Measurements from ENCODE around the gene ERN2. TPM values are rescaled to one million over a fixed set of nuclear protein-coding genes. Genes with fewer than 3 reads are reported as not detected.

Gene ERN2
- total and polyA plus RNA-seq, 2 of the 13 experiments (the other 11 are each of a cell fraction or from before 2014, with no cell fraction given), result 2.2 to 3.5 TPM

DNA sequence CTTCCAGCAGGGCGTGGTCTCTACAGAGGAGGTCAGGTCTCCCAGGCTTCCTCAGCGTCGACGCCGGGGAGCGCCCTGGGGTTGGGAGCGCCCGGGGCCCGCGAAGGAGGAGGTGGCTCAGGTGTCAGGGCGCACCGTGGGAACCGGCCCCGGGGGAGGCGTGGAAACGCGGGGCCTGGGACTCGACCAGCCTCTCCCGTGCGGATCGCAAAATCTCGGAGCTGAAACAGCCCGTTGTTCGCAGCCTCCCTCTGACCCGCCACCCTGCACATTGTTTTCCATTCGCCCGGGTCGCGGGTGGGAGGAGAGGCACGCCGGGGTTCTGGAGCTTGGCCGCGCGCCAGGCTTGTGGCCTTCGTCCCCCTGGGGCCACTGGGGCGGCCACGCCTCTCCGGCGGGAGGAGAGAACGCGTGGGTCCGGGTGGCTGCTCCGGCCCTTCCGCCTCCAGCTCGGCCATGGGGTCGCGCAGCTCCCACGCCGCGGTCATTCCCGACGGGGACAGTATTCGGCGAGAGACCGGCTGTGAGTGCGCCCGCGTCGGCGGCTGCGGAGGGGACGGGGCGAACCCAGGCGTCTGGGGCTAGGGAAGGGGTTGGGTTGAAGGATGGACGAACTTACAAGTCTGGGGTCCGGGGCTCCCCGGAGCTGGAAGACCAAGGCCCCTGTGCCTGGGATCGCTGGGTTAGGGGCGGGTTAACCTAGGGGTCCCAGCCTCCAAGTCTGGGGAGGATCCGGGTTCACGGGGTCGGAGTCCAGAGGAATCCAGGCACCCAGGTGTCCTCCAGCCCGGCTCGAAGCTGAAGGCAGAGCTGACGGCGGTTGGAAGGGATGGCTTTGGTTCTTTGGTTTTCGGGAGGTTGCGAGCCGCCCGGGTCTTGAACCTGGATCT, 41.8 kb upstream of the ERN2 start, which contains the start of gene CHP2 (continued):
- TF ChIP-seq, protein P1, sequence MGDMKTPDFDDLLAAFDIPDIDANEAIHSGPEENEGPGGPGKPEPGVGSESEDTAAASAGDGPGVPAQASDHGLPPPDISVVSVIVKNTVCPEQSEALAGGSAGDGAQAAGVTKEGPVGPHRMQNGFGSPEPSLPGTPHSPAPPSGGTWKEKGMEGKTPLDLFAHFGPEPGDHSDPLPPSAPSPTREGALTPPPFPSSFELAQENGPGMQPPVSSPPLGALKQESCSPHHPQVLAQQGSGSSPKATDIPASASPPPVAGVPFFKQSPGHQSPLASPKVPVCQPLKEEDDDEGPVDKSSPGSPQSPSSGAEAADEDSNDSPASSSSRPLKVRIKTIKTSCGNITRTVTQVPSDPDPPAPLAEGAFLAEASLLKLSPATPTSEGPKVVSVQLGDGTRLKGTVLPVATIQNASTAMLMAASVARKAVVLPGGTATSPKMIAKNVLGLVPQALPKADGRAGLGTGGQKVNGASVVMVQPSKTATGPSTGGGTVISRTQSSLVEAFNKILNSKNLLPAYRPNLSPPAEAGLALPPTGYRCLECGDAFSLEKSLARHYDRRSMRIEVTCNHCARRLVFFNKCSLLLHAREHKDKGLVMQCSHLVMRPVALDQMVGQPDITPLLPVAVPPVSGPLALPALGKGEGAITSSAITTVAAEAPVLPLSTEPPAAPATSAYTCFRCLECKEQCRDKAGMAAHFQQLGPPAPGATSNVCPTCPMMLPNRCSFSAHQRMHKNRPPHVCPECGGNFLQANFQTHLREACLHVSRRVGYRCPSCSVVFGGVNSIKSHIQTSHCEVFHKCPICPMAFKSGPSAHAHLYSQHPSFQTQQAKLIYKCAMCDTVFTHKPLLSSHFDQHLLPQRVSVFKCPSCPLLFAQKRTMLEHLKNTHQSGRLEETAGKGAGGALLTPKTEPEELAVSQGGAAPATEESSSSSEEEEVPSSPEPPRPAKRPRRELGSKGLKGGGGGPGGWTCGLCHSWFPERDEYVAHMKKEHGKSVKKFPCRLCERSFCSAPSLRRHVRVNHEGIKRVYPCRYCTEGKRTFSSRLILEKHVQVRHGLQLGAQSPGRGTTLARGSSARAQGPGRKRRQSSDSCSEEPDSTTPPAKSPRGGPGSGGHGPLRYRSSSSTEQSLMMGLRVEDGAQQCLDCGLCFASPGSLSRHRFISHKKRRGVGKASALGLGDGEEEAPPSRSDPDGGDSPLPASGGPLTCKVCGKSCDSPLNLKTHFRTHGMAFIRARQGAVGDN (CRISPR knock-in tag; IDR thresholded peaks at IDR 0.05), result peak; percentile 69
- TF ChIP-seq NFKBIZ (CRISPR knock-in tag; IDR thresholded peaks at IDR 0.05), result no peak
- no peak for TF ChIP-seq KLF16 (CRISPR knock-in tag; IDR thresholded peaks at IDR 0.05)
- TF ChIP-seq, protein P2, sequence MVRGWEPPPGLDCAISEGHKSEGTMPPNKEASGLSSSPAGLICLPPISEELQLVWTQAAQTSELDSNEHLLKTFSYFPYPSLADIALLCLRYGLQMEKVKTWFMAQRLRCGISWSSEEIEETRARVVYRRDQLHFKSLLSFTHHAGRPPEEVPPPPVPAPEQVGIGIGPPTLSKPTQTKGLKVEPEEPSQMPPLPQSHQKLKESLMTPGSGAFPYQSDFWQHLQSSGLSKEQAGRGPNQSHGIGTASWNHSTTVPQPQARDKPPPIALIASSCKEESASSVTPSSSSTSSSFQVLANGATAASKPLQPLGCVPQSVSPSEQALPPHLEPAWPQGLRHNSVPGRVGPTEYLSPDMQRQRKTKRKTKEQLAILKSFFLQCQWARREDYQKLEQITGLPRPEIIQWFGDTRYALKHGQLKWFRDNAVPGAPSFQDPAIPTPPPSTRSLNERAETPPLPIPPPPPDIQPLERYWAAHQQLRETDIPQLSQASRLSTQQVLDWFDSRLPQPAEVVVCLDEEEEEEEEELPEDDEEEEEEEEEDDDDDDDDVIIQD (CRISPR knock-in tag; IDR thresholded peaks at IDR 0.05; ENCODE audit: low read depth), result no peak
- TF ChIP-seq BRCA1 (CRISPR knock-in tag; IDR thresholded peaks at IDR 0.05), result no peak
- TF ChIP-seq ZNF879 (CRISPR knock-in tag; IDR thresholded peaks at IDR 0.05), result no peak
- no peak for TF ChIP-seq ZNF24 (IDR thresholded peaks at IDR 0.05)
- no peak for TF ChIP-seq AKAP8 (CRISPR knock-in tag; IDR thresholded peaks at IDR 0.05)
- no peak for TF ChIP-seq SIX1 (CRISPR knock-in tag; IDR thresholded peaks at IDR 0.05; ENCODE audit: borderline replicate concordance)
- TF ChIP-seq, protein P3, sequence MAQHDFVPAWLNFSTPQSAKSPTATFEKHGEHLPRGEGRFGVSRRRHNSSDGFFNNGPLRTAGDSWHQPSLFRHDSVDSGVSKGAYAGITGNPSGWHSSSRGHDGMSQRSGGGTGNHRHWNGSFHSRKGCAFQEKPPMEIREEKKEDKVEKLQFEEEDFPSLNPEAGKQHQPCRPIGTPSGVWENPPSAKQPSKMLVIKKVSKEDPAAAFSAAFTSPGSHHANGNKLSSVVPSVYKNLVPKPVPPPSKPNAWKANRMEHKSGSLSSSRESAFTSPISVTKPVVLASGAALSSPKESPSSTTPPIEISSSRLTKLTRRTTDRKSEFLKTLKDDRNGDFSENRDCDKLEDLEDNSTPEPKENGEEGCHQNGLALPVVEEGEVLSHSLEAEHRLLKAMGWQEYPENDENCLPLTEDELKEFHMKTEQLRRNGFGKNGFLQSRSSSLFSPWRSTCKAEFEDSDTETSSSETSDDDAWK (CRISPR knock-in tag; IDR thresholded peaks at IDR 0.05), result no peak
- no peak for TF ChIP-seq ZNF775 (CRISPR knock-in tag; IDR thresholded peaks at IDR 0.05; ENCODE audit: borderline replicate concordance)
- no peak for TF ChIP-seq ZNF652 (CRISPR knock-in tag; IDR thresholded peaks at IDR 0.05; ENCODE audit: borderline replicate concordance, low read depth)
- no peak for TF ChIP-seq ZNF354B (CRISPR knock-in tag; IDR thresholded peaks at IDR 0.05)
- TF ChIP-seq SMAD3 (CRISPR knock-in tag; IDR thresholded peaks at IDR 0.05), result no peak
- peak; percentile 40; the same call in 1 of the 2 replicates for TF ChIP-seq HOXA3 (CRISPR knock-in tag; IDR thresholded peaks at IDR 0.05)
- TF ChIP-seq, protein P4, sequence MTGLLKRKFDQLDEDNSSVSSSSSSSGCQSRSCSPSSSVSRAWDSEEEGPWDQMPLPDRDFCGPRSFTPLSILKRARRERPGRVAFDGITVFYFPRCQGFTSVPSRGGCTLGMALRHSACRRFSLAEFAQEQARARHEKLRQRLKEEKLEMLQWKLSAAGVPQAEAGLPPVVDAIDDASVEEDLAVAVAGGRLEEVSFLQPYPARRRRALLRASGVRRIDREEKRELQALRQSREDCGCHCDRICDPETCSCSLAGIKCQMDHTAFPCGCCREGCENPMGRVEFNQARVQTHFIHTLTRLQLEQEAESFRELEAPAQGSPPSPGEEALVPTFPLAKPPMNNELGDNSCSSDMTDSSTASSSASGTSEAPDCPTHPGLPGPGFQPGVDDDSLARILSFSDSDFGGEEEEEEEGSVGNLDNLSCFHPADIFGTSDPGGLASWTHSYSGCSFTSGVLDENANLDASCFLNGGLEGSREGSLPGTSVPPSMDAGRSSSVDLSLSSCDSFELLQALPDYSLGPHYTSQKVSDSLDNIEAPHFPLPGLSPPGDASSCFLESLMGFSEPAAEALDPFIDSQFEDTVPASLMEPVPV (CRISPR knock-in tag; IDR thresholded peaks at IDR 0.05), result no peak; the same call in 1 of the 2 replicates
- no peak for TF ChIP-seq THAP11 (CRISPR knock-in tag; IDR thresholded peaks at IDR 0.05)
- TF ChIP-seq ZNF350 (CRISPR knock-in tag; IDR thresholded peaks at IDR 0.05; ENCODE audit: borderline replicate concordance, low read depth), result peak; percentile 48; the same call in 1 of the 2 replicates
- no peak for TF ChIP-seq ZNF567 (CRISPR knock-in tag; IDR thresholded peaks at IDR 0.05; ENCODE audit: borderline replicate concordance)
- TF ChIP-seq HNRNPH1 (optimal IDR thresholded peaks at IDR 0.05; ENCODE audit: low read depth, low read length), result no peak

Data from HepG2 (cell line).